ENCODE measurements around the gene ATP8B3.

- TF ChIP-seq CHD4 (IDR thresholded peaks at IDR 0.05; ENCODE audit: insufficient read depth, insufficient replicate concordance, low read depth, low read length, poor library complexity, severe bottlenecking) (no peak), ZKSCAN1 (IDR thresholded peaks at IDR 0.05; ENCODE audit: low read depth, low read length) (no peak)
Observed at GRCh38 chr19:1836458-1837221, 24.6 kb upstream of the ATP8B3 start.
